SU-DHL-6 (cell line): Measurements from ENCODE around the gene NRP1.

ENCODE experiments used
- H2AFZ ChIP-seq: fragments of 200-600 bp; sonication (generic); 2 replicates; pipeline ENCODE4 v1.6.1; 2014; ENCODE audit warnings: low read depth, mild to moderate bottlenecking, moderate library complexity, mixed read lengths, antibody characterized with exemption, low read length; ENCODE audit not compliant: severe bottlenecking
- H3F3A ChIP-seq: fragments of 200-600 bp; shearing (Covaris generic); 2 replicates; pipeline ENCODE4 v1.6.0; 2016; ENCODE audit warnings: antibody characterized with exemption, mild to moderate bottlenecking; ENCODE audit not compliant: insufficient read depth
- H3K27ac ChIP-seq: fragments of 200-600 bp; sonication (generic); 2 replicates; pipeline ENCODE4 v1.5.1; 2016; ENCODE audit warnings: low read depth, mild to moderate bottlenecking, low read length, moderate library complexity, mixed read lengths
- H3K27me3 ChIP-seq: fragments of 200-600 bp; sonication (generic), shearing (Covaris generic); 2 replicates; pipeline ENCODE4 v1.6.0; 2014; ENCODE audit warnings: mild to moderate bottlenecking, low read length
- H3K36me3 ChIP-seq: fragments of 200-600 bp; sonication (generic); 2 replicates; pipeline ENCODE4 v1.6.1; 2014; ENCODE audit warnings: mild to moderate bottlenecking, low read length, mixed read lengths
- H3K4me2 ChIP-seq: fragments of 300-600, 200-600 bp; shearing (Covaris generic), sonication (generic); 2 replicates; pipeline ENCODE4 v1.6.0; 2014; ENCODE audit warnings: low read length, low read depth, mild to moderate bottlenecking; ENCODE audit not compliant: poor library complexity, severe bottlenecking
- H3K4me3 ChIP-seq: fragments of 200-600 bp; sonication (generic); 2 replicates; pipeline ENCODE4 v1.5.1; 2014; ENCODE audit warnings: antibody characterized with exemption, low read length, mild to moderate bottlenecking, mixed read lengths; ENCODE audit not compliant: insufficient read depth, poor library complexity, severe bottlenecking
- H3K79me2 ChIP-seq: fragments of 200-600 bp; sonication (generic); 2 replicates; pipeline ENCODE4 v1.6.1; 2014; ENCODE audit warnings: mild to moderate bottlenecking, low read length, moderate library complexity; ENCODE audit not compliant: insufficient read depth
- H3K9ac ChIP-seq: fragments of 200-600 bp; sonication (generic); 2 replicates; pipeline ENCODE4 v1.7.0; 2014; ENCODE audit warnings: mild to moderate bottlenecking, low read length
- H3K9me2 ChIP-seq: fragments of 200-600 bp; sonication (generic); replicated peaks from 2 replicates; pipeline ENCODE4 v1.6.1; 2014; ENCODE audit warnings: low read length; ENCODE audit not compliant: insufficient read depth
- H3K9me3 ChIP-seq: fragments of 200-600 bp; sonication (generic); 2 replicates; pipeline ENCODE4 v1.6.1; 2014; ENCODE audit warnings: low read length, mixed read lengths; ENCODE audit not compliant: insufficient read depth
- H4K20me1 ChIP-seq: fragments of 200-600 bp; sonication (generic); 2 replicates; pipeline ENCODE4 v1.6.1; 2014; ENCODE audit warnings: low read depth, mild to moderate bottlenecking, antibody characterized with exemption, low read length, moderate library complexity, mixed read lengths
- EZH2phosphoT487 ChIP-seq: fragments of 200-600 bp; sonication (generic), shearing (Covaris generic); conservative IDR thresholded peaks from 2 replicates; pipeline ENCODE4 v1.6.1; 2018; ENCODE audit warnings: mild to moderate bottlenecking, antibody characterized with exemption, low read length, moderate library complexity, mixed read lengths
- TF ChIP-seq, protein P1 (sequence below): fragments of 200-600 bp; sonication (generic); IDR thresholded peaks from one replicate; pipeline ENCODE4 v1.5.1; 2017; ENCODE audit warnings: antibody characterized with exemption, mild to moderate bottlenecking, low read length, moderate library complexity; ENCODE audit not compliant: insufficient read depth, poor library complexity, severe bottlenecking

NRP1 gene

DNA sequence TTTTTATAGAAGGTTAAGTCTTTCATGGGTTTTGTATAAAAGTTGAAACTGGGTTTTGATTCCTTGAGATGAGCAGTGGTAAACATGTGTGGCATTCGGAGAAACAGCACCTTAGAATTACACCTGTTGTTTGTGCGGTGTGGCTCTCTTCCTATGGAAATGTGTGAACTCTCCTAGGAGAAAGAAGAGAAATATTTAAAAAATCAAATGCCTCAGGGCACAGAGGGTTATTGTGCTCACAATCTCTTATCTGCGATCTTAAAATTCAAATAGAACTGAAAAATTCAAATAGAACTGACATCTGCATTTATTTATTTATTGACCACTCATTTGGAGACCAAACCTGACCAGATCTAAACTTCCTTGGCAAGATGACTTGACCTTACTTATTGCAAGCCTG is 18.1 kb upstream of the NRP1 start:
- Histone ChIP-seq H3K27me3 (no peaks in the 10 kb centered on the region), H3K27ac (no peak overlapping the region), H3K4me2 (no peak overlapping the region), H4K20me1 (no peaks in the 10 kb centered on the region), H3K9me3 (no peaks in the 10 kb centered on the region), H3K9me2 (no peaks in the 10 kb centered on the region), H2AFZ (no peak overlapping the region), H3K4me3 (no peak overlapping the region), H3K36me3 (no peaks in the 10 kb centered on the region), H3K79me2 (no peaks in the 10 kb centered on the region), H3K9ac (no peak overlapping the region), H3F3A (no peaks in the 10 kb centered on the region)
- TF ChIP-seq, protein P1, sequence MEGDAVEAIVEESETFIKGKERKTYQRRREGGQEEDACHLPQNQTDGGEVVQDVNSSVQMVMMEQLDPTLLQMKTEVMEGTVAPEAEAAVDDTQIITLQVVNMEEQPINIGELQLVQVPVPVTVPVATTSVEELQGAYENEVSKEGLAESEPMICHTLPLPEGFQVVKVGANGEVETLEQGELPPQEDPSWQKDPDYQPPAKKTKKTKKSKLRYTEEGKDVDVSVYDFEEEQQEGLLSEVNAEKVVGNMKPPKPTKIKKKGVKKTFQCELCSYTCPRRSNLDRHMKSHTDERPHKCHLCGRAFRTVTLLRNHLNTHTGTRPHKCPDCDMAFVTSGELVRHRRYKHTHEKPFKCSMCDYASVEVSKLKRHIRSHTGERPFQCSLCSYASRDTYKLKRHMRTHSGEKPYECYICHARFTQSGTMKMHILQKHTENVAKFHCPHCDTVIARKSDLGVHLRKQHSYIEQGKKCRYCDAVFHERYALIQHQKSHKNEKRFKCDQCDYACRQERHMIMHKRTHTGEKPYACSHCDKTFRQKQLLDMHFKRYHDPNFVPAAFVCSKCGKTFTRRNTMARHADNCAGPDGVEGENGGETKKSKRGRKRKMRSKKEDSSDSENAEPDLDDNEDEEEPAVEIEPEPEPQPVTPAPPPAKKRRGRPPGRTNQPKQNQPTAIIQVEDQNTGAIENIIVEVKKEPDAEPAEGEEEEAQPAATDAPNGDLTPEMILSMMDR: no peak
- TF ChIP-seq EZH2phosphoT487: no peak

DNA sequence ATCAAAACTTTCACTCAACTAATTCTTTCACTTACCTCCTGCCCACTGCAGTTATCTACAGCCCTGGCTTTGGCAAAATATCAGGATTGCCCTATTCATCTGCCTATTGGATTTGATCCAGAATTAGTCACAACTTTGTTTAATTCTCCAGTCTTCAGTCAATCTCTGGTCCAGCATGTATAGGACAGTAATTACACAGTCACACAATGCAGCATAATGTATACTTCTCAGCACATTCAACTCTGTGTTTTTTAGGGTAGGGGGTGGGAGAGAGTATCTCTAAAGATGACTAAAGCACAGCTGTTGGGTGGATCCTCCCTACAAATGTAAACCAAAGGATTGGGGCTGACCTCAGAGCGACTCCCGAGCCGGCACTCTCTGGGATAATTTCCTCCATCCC is 17.7 kb upstream of the NRP1 start:
- H3K4me2 ChIP-seq: no peak overlapping the region

DNA sequence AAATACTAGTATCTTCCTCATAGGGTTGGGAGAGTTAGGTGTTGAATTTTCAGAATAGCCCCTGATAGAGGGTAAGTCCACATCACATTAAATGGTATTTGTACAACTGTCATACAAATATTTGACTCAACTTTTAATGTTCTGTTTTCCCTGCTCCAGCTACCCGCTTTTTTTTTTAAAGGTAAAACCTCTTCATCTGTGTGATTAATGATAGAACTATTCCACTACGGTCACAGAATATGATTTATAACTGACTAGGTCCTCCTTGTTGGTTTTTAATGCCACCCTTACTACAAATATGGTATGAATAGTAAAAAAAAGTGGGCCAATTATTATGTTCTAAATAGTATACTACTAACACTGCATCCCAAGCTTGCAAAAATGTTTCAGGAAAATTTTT is 15.6 kb upstream of the NRP1 start:
- no peak overlapping the region for H3K4me2 ChIP-seq

More for the DNA sequence above, 17.7 kb upstream of the NRP1 start:
- H3F3A ChIP-seq: no peaks in the 10 kb centered on the region
- H3K36me3 ChIP-seq: no peaks in the 10 kb centered on the region
- H3K4me3 ChIP-seq: no peak overlapping the region
- no peaks in the 10 kb centered on the region for H3K9me2 ChIP-seq
- no peak overlapping the region for H3K9ac ChIP-seq
- H3K27me3 ChIP-seq: no peaks in the 10 kb centered on the region
- H3K79me2 ChIP-seq: no peaks in the 10 kb centered on the region
- H3K9me3 ChIP-seq: no peaks in the 10 kb centered on the region
- no peaks in the 10 kb centered on the region for H4K20me1 ChIP-seq
- H2AFZ ChIP-seq: no peak overlapping the region
- TF ChIP-seq EZH2phosphoT487: no peak
- TF ChIP-seq, protein P1: no peak
- H3K27ac ChIP-seq: no peak overlapping the region

More for the DNA sequence above, 15.6 kb upstream of the NRP1 start:
- no peak overlapping the region for H3K4me3 ChIP-seq
- H3F3A ChIP-seq: no peaks in the 10 kb centered on the region
- H3K27me3 ChIP-seq: no peaks in the 10 kb centered on the region
- H3K9me2 ChIP-seq: no peaks in the 10 kb centered on the region
- no peak overlapping the region for H3K27ac ChIP-seq
- TF ChIP-seq EZH2phosphoT487: no peak
- TF ChIP-seq, protein P1: no peak
- H4K20me1 ChIP-seq: no peaks in the 10 kb centered on the region
- no peaks in the 10 kb centered on the region for H3K79me2 ChIP-seq
- H3K36me3 ChIP-seq: no peaks in the 10 kb centered on the region
- no peaks in the 10 kb centered on the region for H3K9me3 ChIP-seq
- H2AFZ ChIP-seq: no peak overlapping the region
- no peak overlapping the region for H3K9ac ChIP-seq
